Large intestine (tissue), 3 donors: Measurements from ENCODE around the gene SETBP1. TPM values are rescaled to one million over a fixed set of nuclear protein-coding genes. Genes with fewer than 3 reads are reported as not detected.
"Not testable (repeated sequence)": the region's sequence is repeated elsewhere in the genome, so short reads cannot be mapped to it uniquely, and the experiment has no call there.

Experiments used
- DNase-seq, 2 donors: peaks; one replicate each; pipeline versions ENCODE4 v3.0.0 to v3.0.0-alpha.2; 2013
- H3K27ac ChIP-seq: one replicate; pipeline ENCODE4 v1.5.1; 2013; ENCODE audit warnings: low read length
- H3K27me3 ChIP-seq: 2 replicates; pipeline ENCODE4 v1.6.1; 2013; ENCODE audit warnings: low read length; ENCODE audit not compliant: control insufficient read depth, insufficient read depth
- H3K36me3 ChIP-seq: 2 replicates; pipeline ENCODE4 v1.6.1; 2013; ENCODE audit warnings: low read length; ENCODE audit not compliant: control insufficient read depth, insufficient read depth
- H3K4me1 ChIP-seq: one replicate; pipeline ENCODE4 v1.6.1; 2013; ENCODE audit warnings: low read length; ENCODE audit not compliant: control insufficient read depth, insufficient read depth
- H3K4me3 ChIP-seq: one replicate; pipeline ENCODE4 v1.5.1; 2013; ENCODE audit warnings: low read length
- H3K9me3 ChIP-seq: one replicate; pipeline ENCODE4 v1.6.1; 2013; ENCODE audit warnings: mild to moderate bottlenecking, low read depth, low read length, moderate library complexity; ENCODE audit not compliant: control insufficient read depth
- WGBS: methylation state at CpG from one replicate; pipeline ENCODE4 v1.1.5; 2013; ENCODE audit warnings: low lambda C conversion rate; ENCODE audit not compliant: insufficient coverage; 5-methylcytosine and 5-hydroxymethylcytosine counted together
- polyA plus RNA-seq: library from polyadenylated mRNA; unstranded; fragments of 120-200 nt; gene quantifications from one replicate; pipeline ENCODE4 v1.2.1, GENCODE V29; 2013

SETBP1 gene
- polyA plus RNA-seq, 1 donor: 6.7 TPM

- DNase-seq: peak; percentile 36 to 71
- Histone ChIP-seq H3K27me3 (no peaks in the 10 kb centered on the region), H3K4me3 (no peak overlapping the region), H3K36me3 (no peaks in the 10 kb centered on the region), H3K27ac (peak overlapping the region; percentile 2), H3K9me3 (no peaks in the 10 kb centered on the region), H3K4me1 (peaks cover 62% of the 10 kb centered on the region)
- no CpG with 5 or more reads among the region's 3 CpGs for WGBS
Observed at GRCh38 chr18:44798433-44799048, 117.9 kb downstream of the SETBP1 start.

- DNase-seq: no peak
- H3K27ac ChIP-seq: no peak overlapping the region
- 100% methylated on average over 1 of the region's 4 CpGs for WGBS
- H3K27me3 ChIP-seq: no peaks in the 10 kb centered on the region
- no peaks in the 10 kb centered on the region for H3K36me3 ChIP-seq
- H3K4me3 ChIP-seq: no peak overlapping the region
- H3K4me1 ChIP-seq: peaks cover 71% of the 10 kb centered on the region
- H3K9me3 ChIP-seq: no peaks in the 10 kb centered on the region
Observed at GRCh38 chr18:44799382-44799906, 118.8 kb downstream of the SETBP1 start.

GRCh38 chr18:44799907-44800421, 119.3 kb downstream of the SETBP1 start:
- peaks cover 73% of the 10 kb centered on the region for H3K4me1 ChIP-seq
- H3K9me3 ChIP-seq: no peaks in the 10 kb centered on the region
- H3K27me3 ChIP-seq: no peaks in the 10 kb centered on the region
- no peak for DNase-seq
- no peak overlapping the region for H3K4me3 ChIP-seq
- WGBS: no CpG with 5 or more reads among the region's 1 CpG
- no peaks in the 10 kb centered on the region for H3K36me3 ChIP-seq
- no peak overlapping the region for H3K27ac ChIP-seq

- H3K36me3 ChIP-seq, H3K9me3 ChIP-seq, H3K27me3 ChIP-seq, DNase-seq, H3K4me3 ChIP-seq, H3K27ac ChIP-seq: not testable (repeated sequence)
- no CpG with 5 or more reads among the region's 8 CpGs for WGBS
- peaks cover 73% of the 10 kb centered on the region for H3K4me1 ChIP-seq
Observed at GRCh38 chr18:44800766-44801165, 120.1 kb downstream of the SETBP1 start.

- Histone ChIP-seq H3K36me3 (no peaks in the 10 kb centered on the region), H3K4me3 (no peak overlapping the region), H3K27ac (no peak overlapping the region), H3K4me1 (peaks cover 73% of the 10 kb centered on the region), H3K27me3 (no peaks in the 10 kb centered on the region), H3K9me3 (no peaks in the 10 kb centered on the region)
- no CpG with 5 or more reads among the region's 2 CpGs for WGBS
- no peak for DNase-seq
Observed at GRCh38 chr18:44801781-44802180, 121.1 kb downstream of the SETBP1 start.

GRCh38 chr18:44802508-44802907, 121.8 kb downstream of the SETBP1 start:
- H3K36me3 ChIP-seq: no peaks in the 10 kb centered on the region
- no peaks in the 10 kb centered on the region for H3K27me3 ChIP-seq
- WGBS: 70% methylated on average over 2 of the region's 3 CpGs
- peak overlapping the region; percentile 74 for H3K27ac ChIP-seq
- no peaks in the 10 kb centered on the region for H3K9me3 ChIP-seq
- H3K4me3 ChIP-seq: no peak overlapping the region
- H3K4me1 ChIP-seq: peaks cover 75% of the 10 kb centered on the region
- no peak for DNase-seq

GRCh38 chr18:44803019-44803650, 122.4 kb downstream of the SETBP1 start:
- Histone ChIP-seq H3K4me3 (no peak overlapping the region), H3K27ac (peak overlapping the region; percentile 74), H3K4me1 (peaks cover 75% of the 10 kb centered on the region), H3K36me3 (no peaks in the 10 kb centered on the region), H3K27me3 (no peaks in the 10 kb centered on the region), H3K9me3 (no peaks in the 10 kb centered on the region)
- DNase-seq: peak; percentile 85 to 91
- WGBS: 29% methylated on average over 3 of the region's 7 CpGs

GRCh38 chr18:44804033-44804432, 123.3 kb downstream of the SETBP1 start:
- H3K4me1 ChIP-seq: peaks cover 69% of the 10 kb centered on the region
- H3K36me3 ChIP-seq: no peaks in the 10 kb centered on the region
- WGBS: no CpG with 5 or more reads among the region's 2 CpGs
- peak overlapping the region; percentile 74 for H3K27ac ChIP-seq
- no peak for DNase-seq
- no peaks in the 10 kb centered on the region for H3K9me3 ChIP-seq
- H3K4me3 ChIP-seq: no peak overlapping the region
- H3K27me3 ChIP-seq: no peaks in the 10 kb centered on the region

- no peak for DNase-seq
- no peaks in the 10 kb centered on the region for H3K36me3 ChIP-seq
- no peak overlapping the region for H3K27ac ChIP-seq
- WGBS: no CpG with 5 or more reads among the region's 3 CpGs
- H3K4me1 ChIP-seq: peaks cover 59% of the 10 kb centered on the region
- H3K27me3 ChIP-seq: no peaks in the 10 kb centered on the region
- H3K9me3 ChIP-seq: no peaks in the 10 kb centered on the region
- H3K4me3 ChIP-seq: no peak overlapping the region
Observed at GRCh38 chr18:44805176-44805575, 124.5 kb downstream of the SETBP1 start.

GRCh38 chr18:44805643-44806042, 125.0 kb downstream of the SETBP1 start:
- H3K9me3 ChIP-seq: no peaks in the 10 kb centered on the region
- H3K27me3 ChIP-seq: no peaks in the 10 kb centered on the region
- 100% methylated on average over 1 of the region's 3 CpGs for WGBS
- H3K36me3 ChIP-seq: no peaks in the 10 kb centered on the region
- H3K4me3 ChIP-seq: no peak overlapping the region
- no peak overlapping the region for H3K27ac ChIP-seq
- H3K4me1 ChIP-seq: peaks cover 56% of the 10 kb centered on the region
- no peak for DNase-seq
